Limb (tissue), 2 donors: Measurements from ENCODE around the gene PJVK.
"Not testable (repeated sequence)": the region's sequence is repeated elsewhere in the genome, so short reads cannot be mapped to it uniquely, and the experiment has no call there.

Source experiments
- DNase-seq, 2 donors: peaks; one replicate each; pipeline ENCODE4 v3.0.0-alpha.2; 2016; ENCODE audit errors: extremely low spot score in 2 of 2

The PJVK gene

GRCh38 chr2:178450774-178451525 is at the start of gene PJVK, which contains the start of gene PRKRA:
PJVK (plus strand) TSS chr2:178451378; CDS start chr2:178453410, 2,032 bp downstream.
PRKRA (minus strand) TSS chr2:178451175; CDS start chr2:178451030, 145 bp downstream.
- peak; percentile 98 to 99 for DNase-seq

- no peak for DNase-seq
Measured at GRCh38 chr2:178401994-178402437, 49.2 kb upstream of the PJVK start.

DNA sequence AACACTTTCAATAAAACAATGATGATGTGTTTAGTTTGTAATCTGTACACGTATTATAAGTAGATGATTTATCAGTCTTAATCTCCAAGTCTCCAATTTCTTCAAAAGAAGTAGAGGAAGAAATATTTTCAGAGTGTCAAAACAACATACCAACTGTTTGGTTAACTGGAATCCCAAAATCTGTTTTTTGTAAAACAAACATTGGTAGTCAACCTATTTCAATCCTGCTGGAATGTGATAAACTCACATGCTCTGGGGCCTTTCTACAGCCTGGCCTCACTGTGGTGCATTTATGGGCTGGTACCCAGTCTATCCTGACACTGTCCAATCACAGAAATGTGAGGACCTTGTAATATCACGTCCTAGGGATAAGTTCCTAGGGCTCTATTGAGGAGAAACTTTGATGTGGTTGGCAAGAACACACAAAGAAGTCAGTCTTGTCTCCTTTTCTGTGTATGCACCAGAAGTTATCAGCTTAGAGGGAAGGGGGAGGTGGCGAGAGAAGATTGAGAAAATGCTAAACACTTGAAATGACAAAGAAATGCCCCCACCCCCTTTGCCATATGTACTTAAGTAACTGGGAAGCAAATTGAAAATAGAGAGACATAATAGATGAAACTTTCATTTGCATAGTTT is 47.4 kb upstream of the PJVK start:
- no peak for DNase-seq

DNA sequence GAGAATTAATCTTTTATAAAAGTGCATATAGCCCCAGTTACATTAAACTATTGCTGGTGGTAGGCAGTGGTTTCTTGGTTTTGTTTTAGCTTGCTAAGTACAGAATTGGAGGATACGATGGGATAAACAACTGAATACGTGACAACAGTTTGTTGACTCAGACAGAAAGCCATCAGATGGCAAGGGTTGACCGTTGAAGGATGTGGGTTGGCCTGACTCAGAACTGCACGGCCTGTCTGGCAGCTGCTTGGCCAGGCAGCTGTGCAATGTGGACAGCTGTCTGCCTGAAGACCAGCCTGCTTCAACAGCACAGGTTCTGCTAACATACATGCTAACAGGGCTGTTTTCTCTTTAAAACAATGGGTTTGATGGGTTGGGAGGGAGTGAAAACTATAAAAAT is 46.8 kb upstream of the PJVK start:
- DNase-seq, result peak in 1 of 2 donors; percentile 55

DNA sequence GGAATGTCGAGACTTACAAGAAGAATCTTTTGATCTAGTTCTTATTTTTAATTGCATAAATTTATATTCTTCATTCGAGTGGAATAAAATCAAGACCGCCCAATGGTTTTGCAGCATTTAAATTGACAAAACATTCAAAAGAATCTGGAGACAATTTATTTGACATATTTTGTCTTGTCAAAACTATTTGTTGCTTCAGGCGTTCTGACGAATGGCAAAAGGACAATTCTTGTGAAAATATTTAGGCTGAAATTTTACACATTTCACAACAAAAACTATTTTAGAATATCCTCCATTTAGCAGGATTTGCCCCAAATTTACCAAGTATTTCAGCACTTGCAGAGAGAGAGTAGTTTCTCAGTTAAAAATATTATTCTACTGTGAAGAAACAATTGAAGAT is 41.9 kb upstream of the PJVK start:
- no peak for DNase-seq

DNA sequence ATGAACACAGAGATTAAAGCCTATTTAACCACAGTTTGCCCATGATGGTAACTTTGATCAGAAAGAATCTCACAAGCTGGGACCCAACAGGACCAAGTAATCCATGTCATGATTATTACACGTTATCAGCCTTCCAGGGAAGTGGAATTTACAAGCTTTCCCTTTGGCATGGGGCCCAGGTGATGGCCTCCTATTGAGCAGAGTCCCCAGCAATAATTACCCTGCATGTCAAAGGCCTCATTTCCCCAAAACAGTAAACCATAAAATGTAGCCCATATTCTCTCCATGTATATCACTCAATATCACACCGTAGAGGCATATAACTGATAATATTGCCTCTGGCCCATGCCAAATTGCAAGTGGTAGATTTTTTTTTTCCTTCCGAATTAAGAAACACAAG is 39.1 kb upstream of the PJVK start:
- no peak for DNase-seq

GRCh38 chr2:178412453-178412852 is 38.7 kb upstream of the PJVK start:
- DNase-seq, result not testable (repeated sequence)

GRCh38 chr2:178413472-178414265 is 37.5 kb upstream of the PJVK start:
- DNase-seq, result peak; percentile 74 to 87

DNA sequence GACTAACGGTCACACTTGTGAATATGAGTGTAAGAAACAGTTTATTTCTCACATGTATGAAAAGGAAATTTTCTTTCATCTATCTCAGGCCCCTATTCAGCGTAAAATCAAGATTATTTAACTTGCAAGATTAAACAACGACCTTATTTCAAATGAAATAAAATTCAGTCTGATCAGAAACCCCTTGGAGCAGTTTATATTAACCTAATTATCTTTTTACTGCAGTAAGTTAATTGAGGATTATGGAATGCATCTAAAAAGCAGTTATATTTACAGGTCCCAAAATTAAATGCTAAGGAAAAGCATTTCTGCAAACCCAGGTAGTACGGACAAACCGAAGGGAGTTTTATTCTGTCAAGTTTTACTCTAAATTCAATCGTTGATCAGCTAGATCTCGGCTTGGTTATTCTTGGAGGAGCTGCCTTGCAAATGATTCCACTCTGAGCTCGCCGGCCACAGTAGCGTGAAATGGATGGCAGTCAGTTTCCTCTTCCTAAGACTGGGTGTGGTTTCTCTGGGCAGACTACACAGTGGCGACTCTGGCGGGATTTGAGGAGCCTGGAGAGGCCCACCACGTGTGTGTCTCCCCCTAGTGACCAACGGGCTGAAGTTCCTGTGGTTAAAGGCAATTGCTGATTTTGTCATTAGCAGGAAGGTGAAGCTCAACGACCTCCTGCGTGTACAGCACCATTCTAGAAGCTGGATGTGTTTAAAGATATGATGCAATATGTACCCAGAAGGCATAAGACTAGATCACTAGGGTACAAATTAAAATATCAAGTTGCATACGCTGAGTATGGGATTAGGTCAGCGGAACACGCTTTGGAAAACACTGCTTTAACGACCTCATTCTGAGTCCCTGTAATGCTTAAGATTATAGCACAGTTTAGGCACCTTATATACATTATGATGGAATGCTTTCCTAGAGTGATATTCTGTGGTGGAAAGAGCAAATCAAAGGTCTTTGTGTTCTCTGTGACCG is 36.6 kb upstream of the PJVK start:
- DNase-seq, result peak; percentile 90 to 95

DNA sequence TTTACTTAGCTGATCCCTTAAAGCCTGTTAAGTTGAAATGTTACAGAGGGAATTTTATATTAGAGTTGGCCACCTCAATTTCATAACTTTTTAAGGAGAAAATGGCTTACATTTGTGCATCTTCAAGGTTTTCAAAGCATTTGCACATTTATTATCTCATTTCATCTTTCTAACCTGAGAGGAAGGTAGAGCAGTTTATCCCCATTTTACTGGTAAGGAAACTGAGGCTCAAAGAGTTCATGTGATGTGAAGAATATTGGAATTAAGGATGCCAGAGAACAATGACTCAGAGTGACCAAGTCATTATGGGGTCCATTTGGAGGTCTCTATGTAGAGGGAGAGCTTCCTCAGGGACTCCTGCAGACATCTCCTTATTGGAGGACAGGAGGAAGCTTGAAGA is 35.2 kb upstream of the PJVK start:
- no peak for DNase-seq

- no peak for DNase-seq
Measured at GRCh38 chr2:178417916-178418315, 33.3 kb upstream of the PJVK start.

DNA sequence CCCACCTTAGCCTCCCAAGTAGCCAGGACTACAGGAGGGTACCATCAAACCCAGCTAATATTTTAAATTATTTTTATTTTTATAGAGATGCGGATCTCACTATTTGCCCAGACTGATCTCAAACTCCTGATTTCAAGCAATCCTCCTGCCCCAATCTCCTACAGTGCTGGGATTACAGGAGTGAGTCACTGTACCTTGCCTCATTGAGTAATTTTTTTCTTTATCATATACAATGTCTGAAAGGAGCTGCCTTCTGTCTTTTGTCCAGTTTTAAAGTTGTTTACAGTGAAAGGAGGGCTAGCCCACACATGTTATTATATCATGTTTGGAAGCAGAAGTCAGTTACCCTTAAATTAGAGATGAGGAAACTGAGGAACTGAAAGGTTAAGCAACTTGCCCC is 32.8 kb upstream of the PJVK start:
- DNase-seq, result no peak

GRCh38 chr2:178419123-178419522 is 32.1 kb upstream of the PJVK start:
- DNase-seq, result no peak

- no peak for DNase-seq
Measured at GRCh38 chr2:178420463-178420999, 30.6 kb upstream of the PJVK start.

DNA sequence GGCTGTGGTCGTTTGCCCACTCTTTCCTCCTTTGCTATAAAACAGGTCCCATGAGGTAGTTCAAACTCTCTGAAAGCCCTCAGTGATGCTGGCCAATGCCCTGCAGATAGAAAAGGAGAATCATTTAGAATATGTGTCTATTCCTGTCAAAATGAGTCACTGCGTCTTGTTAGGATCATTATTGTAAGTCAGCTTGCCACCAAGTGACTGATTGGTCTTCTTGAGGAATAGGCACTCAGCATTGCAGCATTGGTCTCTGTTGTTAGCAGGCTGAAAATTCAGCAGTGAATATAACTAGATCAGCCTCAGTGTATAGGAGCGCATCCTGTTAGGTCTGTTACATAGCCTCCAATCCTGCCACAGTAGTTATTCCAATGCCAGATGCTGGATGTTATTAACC is 29.1 kb upstream of the PJVK start:
- no peak for DNase-seq

GRCh38 chr2:178423746-178424145 is 27.4 kb upstream of the PJVK start:
- DNase-seq, result not testable (repeated sequence)

DNA sequence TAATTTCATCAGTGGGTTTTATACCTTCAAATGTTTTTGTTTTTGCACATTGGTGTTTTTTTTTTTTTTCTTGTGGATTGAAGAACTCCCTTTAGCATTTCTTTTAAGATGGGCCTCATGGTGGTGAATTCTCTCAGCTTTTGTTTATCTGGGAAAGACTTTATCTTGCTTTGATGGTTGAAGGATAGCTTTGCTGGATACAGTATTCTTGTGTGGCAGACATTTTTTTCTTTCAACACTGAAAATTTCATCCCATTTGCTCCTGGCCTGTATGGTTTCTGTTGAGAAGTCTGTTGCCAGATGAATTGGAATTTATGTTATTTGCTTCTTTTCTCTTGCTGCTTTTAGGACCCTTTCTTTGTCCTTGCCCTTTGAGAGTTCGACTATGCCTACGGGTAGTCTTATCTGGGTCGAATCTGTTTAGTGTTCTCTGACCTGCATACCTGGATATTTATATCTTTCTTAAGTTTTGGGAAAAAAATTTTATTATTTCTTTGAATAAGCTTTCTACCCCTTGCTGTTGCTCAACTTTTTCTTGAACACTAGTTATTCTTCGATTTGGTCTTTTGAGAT is 25.8 kb upstream of the PJVK start:
- DNase-seq, result no peak

GRCh38 chr2:178426388-178426787 is 24.8 kb upstream of the PJVK start:
- no peak for DNase-seq

- no peak for DNase-seq
Measured at GRCh38 chr2:178427458-178427857, 23.7 kb upstream of the PJVK start.

DNA sequence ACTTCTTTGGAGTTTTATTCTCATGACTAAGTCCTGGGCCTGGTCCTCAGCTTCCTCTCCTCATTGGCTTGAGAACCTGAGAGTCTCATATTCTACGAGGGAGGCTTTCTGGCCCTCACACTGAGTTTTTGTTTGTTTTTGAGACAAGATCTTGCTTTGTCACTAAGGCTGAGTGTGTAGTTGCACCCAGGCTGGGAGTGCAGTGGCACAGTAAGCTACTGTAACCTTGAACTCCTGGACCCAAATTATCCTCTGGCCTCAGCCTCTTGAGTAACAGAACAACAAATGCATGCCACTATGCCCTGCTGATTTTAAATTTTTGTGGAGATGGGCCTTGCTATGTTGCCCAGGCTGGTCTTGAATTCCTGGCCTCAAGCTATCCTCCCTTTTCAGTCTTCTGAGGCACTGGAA is 22.8 kb upstream of the PJVK start:
- DNase-seq, result no peak
